Heart right ventricle (tissue), 16 donors: Measurements from ENCODE around the gene BICRA. TPM values are rescaled to one million over a fixed set of nuclear protein-coding genes. Genes with fewer than 3 reads are reported as not detected.

Source experiments
- ATAC-seq, 8 donors: fragments of 200-7000 bp; cut with Tn5 transposase; one replicate each; pipeline ENCODE4 v1.9.1; 2020; ENCODE audit warnings: mild to moderate bottlenecking in 8 of 8, moderate library complexity in 8 of 8, moderate number of reproducible peaks in 1 of 8
- DNase-seq, 2 donors: peaks; one replicate each; pipeline ENCODE4 v3.0.0-alpha.2; 2020
- H3K27ac ChIP-seq, 10 donors: fragments of 200-600 bp; sonication (generic) in 2 of 10; one replicate each; pipeline versions ENCODE4 v1.5.0 to v1.8.0; 2020 to 2022; ENCODE audit warnings: mild to moderate bottlenecking in 3 of 10
- H3K27me3 ChIP-seq, 7 donors: fragments of 200-600 bp; one replicate each; pipeline ENCODE4 v1.8.0; 2021 to 2022; ENCODE audit warnings: mild to moderate bottlenecking in 2 of 7
- H3K36me3 ChIP-seq, 9 donors: fragments of 200-600 bp; sonication (generic) in 1 of 9; one replicate each; pipeline versions ENCODE4 v1.5.0 to v1.8.0; 2020 to 2022; ENCODE audit warnings: mild to moderate bottlenecking in 2 of 9
- H3K4me1 ChIP-seq, 9 donors: fragments of 200-600 bp; sonication (generic) in 1 of 9; one replicate each; pipeline versions ENCODE4 v1.5.0 to v1.8.0; 2020 to 2022; ENCODE audit warnings: mild to moderate bottlenecking in 4 of 9
- H3K4me3 ChIP-seq, 10 donors: fragments of 200-600 bp; sonication (generic) in 2 of 10; one replicate each; pipeline versions ENCODE4 v1.5.0 to v1.8.0; 2020 to 2022; ENCODE audit warnings: mild to moderate bottlenecking in 7 of 10, moderate library complexity in 2 of 10
- H3K9me3 ChIP-seq, 11 donors: fragments of 200-600 bp in 10 of 11; sonication (generic) in 2 of 11; one replicate each; pipeline versions ENCODE4 v1.5.0 to v1.8.0; 2013 to 2022; ENCODE audit warnings: mild to moderate bottlenecking in 2 of 11, control low read depth in 1 of 11, moderate library complexity in 1 of 11
- WGBS, 2 donors: extraction: QIAGEN DNeasy Blood & Tissue Kit; methylation state at CpG; one replicate each; pipeline ENCODE4 v1.1.7; 2013; ENCODE audit warnings: inconsistent platforms in 1 of 2; 5-methylcytosine and 5-hydroxymethylcytosine counted together
- intact Hi-C, 10 donors: fragments of 100-400 bp; cut with DNase I; formaldehyde crosslinking; loops; one replicate each; pipeline versions ENCODE4 v1.11.1 to v1.14.2; 2022
- polyA plus RNA-seq, 2 donors: library from polyadenylated mRNA; stranded (reverse); fragments of 200-250 nt; gene quantifications; one replicate each; pipeline ENCODE4 v1.2.3, GENCODE V29; 2013
- total RNA-seq, 10 donors: library from RNA; stranded (reverse); fragmentation: NEBNext Ultra II Directional in 3 of 10; extraction: Animal tissue kit (Norgen Biotek cat#: 25700) in 3 of 10; gene quantifications; one replicate each; pipeline versions ENCODE4 v1.2.1 to v1.2.4, GENCODE V29; 2021 to 2023
- TF ChIP-seq, protein P1 (sequence below), 9 donors: fragments of 200-600 bp; sonication (generic) in 2 of 9; IDR thresholded peaks; one replicate each; pipeline versions ENCODE4 v1.5.0 to v1.8.0; 2021 to 2022; ENCODE audit warnings: antibody characterized with exemption in 9 of 9, mild to moderate bottlenecking in 5 of 9, moderate library complexity in 1 of 9
- donor health status: Arrhythmogenic right ventricular cardiomyopathy.
- donor health status: ischemic (EF 13 %, LVEDD 7.1; RV severe dilation, severe dysfunction).
- donor health status: healthy with polysubstance abuse.
- donor health status: DM: no; HTN: yes; CAD: no.
- donor health status: DM: no; HTN: no; CAD: no.
- donor health status: ischemic (EF 25% LVEDD 6.9; RV normal size, moderate dysfunction).
- donor health status: ischemic (EF 25% LVEDD 5.7; RV mildly dilated, moderate dysfunction).
- donor health status: healthy.
- donor health status: DM: yes; HTN: yes; CAD: no.
- donor health status: Ischemic cardiomyopathy.
- donor health status: ischemic (EF 35%, LVEDD 5.7; RV mildly dilated, moderate dysfunction).
- donor health status: nonischemic (EF 11% LVEDD 7.7; RV severe dilation, severe dysfunction).
- donor health status: DM: yes; HTN: yes; CAD: no.
- donor health status: PGD.
- donor health status: ischemic (EF 29% LVEDD 5.4; RV normal size, mild dysfunction).
- donor health status: nonischemic (EF 23%, LVEDD 6.1; RV moderate dilation, normal function).

Gene BICRA
- total and polyA plus RNA-seq, 12 donors, result 2.8 to 13.2 (median 8.9) TPM

GRCh38 chr19:47653856-47654255 lies 44.9 kb downstream of the BICRA start:
- TF ChIP-seq, protein P1, sequence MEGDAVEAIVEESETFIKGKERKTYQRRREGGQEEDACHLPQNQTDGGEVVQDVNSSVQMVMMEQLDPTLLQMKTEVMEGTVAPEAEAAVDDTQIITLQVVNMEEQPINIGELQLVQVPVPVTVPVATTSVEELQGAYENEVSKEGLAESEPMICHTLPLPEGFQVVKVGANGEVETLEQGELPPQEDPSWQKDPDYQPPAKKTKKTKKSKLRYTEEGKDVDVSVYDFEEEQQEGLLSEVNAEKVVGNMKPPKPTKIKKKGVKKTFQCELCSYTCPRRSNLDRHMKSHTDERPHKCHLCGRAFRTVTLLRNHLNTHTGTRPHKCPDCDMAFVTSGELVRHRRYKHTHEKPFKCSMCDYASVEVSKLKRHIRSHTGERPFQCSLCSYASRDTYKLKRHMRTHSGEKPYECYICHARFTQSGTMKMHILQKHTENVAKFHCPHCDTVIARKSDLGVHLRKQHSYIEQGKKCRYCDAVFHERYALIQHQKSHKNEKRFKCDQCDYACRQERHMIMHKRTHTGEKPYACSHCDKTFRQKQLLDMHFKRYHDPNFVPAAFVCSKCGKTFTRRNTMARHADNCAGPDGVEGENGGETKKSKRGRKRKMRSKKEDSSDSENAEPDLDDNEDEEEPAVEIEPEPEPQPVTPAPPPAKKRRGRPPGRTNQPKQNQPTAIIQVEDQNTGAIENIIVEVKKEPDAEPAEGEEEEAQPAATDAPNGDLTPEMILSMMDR (IDR thresholded peaks at IDR 0.05), result no peak

DNA sequence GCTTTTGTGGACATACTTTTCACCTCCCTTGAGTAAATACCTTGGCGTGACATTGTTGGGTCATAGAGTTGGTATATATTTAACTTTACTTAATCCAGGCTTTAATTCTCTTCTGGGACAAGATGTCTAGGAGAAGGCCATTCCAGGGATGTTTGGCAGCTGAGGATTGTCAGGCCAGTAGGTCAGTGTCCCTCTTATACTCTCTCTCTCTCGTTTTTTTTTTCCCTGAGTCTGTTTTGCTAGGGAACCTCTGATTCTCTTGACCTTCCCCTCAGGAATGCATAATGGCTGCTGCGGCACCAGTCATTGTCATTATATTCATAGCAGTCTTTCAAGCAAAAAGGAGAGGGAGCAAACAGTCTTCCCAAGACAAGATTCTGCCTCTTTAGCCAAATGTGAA lies 48.8 kb downstream of the BICRA start:
- WGBS, 2 donors, result 84 to 90% methylated on average over 3 of the region's 3 CpGs
- TF ChIP-seq, protein P1 (IDR thresholded peaks at IDR 0.05), result no peak
- no peak for ATAC-seq
- no peak for DNase-seq
- Histone ChIP-seq H3K36me3 (peaks cover 0 to 13% (median 0%) of the 10 kb centered on the region in 9 donors), H3K4me1 (peaks cover 0 to 47% (median 29%) of the 10 kb centered on the region in 9 donors), H3K27me3 (no peaks in the 10 kb centered on the region), H3K27ac (no peak overlapping the region), H3K4me3 (no peak overlapping the region), H3K9me3 (no peaks in the 10 kb centered on the region)
- intact Hi-C loops, result no loop called here

More at GRCh38 chr19:47653856-47654255, 44.9 kb downstream of the BICRA start:
- no peak overlapping the region for H3K4me3 ChIP-seq
- no peak overlapping the region for H3K27ac ChIP-seq
- intact Hi-C loops, result no loop called here
- ATAC-seq (no peak), DNase-seq (no peak)
- H3K4me1 ChIP-seq, result peaks cover 0 to 20% (median 8%) of the 10 kb centered on the region in 9 donors
- peaks cover 0 to 11% (median 0%) of the 10 kb centered on the region in 11 donors for H3K9me3 ChIP-seq
- no peaks in the 10 kb centered on the region for H3K27me3 ChIP-seq
- peaks cover 0 to 27% (median 0%) of the 10 kb centered on the region in 9 donors for H3K36me3 ChIP-seq
- 96 to 97% methylated on average over 13 of the region's 13 CpGs for WGBS, 2 donors

- intact Hi-C loops, result no loop called here
- DNase-seq, result no peak
- Histone ChIP-seq H3K27me3 (no peaks in the 10 kb centered on the region), H3K4me1 (peaks cover 0 to 56% (median 31%) of the 10 kb centered on the region in 9 donors), H3K9me3 (no peaks in the 10 kb centered on the region), H3K4me3 (no peak overlapping the region), H3K27ac (peak overlapping the region in 4 of 10 donors; percentile 4 to 46 (median 18)), H3K36me3 (peaks cover 0 to 6% (median 0%) of the 10 kb centered on the region in 9 donors)
- no peak for ATAC-seq
- TF ChIP-seq, protein P1 (IDR thresholded peaks at IDR 0.05), result no peak
- 72 to 76% methylated on average over 22 to 24 of the region's 24 CpGs for WGBS, 2 donors
Observed at GRCh38 chr19:47658431-47659348, 49.8 kb downstream of the BICRA start.

DNA sequence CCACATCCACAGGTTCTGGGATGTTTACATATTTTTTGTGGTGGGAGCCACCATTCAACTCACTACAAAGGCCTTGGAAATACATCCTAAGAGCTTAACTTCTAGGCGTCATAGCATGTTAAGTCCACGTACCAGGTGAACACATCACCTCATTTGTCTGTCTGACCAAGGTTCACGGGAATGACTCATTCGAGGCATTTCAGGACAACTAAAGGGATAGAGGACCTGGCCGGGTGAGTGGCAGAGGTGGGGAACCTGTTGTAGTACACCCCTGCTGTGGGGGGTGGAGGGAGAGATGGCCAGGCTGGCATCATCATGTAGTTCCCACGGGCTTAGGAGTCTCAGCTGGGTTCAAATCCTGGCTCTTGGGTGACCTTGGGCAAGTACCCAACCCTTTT lies 51.5 kb downstream of the BICRA start:
- DNase-seq, result no peak
- no peaks in the 10 kb centered on the region for H3K9me3 ChIP-seq

More for the DNA sequence above, 51.5 kb downstream of the BICRA start:
- Histone ChIP-seq H3K36me3 (peaks cover 0 to 4% (median 0%) of the 10 kb centered on the region in 9 donors), H3K27ac (peak overlapping the region in 2 of 10 donors; percentile 91 to 92), H3K27me3 (no peaks in the 10 kb centered on the region), H3K4me1 (peaks cover 0 to 72% (median 47%) of the 10 kb centered on the region in 9 donors), H3K4me3 (no peak overlapping the region)
- no peak for ATAC-seq
- intact Hi-C loops, result loop anchor here in 8 of 10 donors (5.0 to 10.0 kb wide), 3 partner anchors 38 to 48 kb away; no protein-coding TSS in a partner anchor
- TF ChIP-seq, protein P1 (IDR thresholded peaks at IDR 0.05), result no peak
- 87 to 98% methylated on average over 6 of the region's 6 CpGs for WGBS, 2 donors
